H9 (cell line): ENCODE data around the gene SMC3. TPM values are rescaled to one million over a fixed set of nuclear protein-coding genes. Genes with fewer than 3 reads are reported as not detected.

Experiments used
- DNase-seq: peaks from one replicate; pipeline ENCODE4 v3.0.0-alpha.2; 2017
- H2AFZ ChIP-seq: one replicate; pipeline ENCODE4 v1.6.1; 2013; ENCODE audit warnings: mild to moderate bottlenecking, low read length, control low read depth, moderate library complexity
- H2AK5ac ChIP-seq: 2 replicates; pipeline ENCODE4 v1.6.1; 2013; ENCODE audit warnings: low read length, control low read depth, mixed read lengths; ENCODE audit not compliant: insufficient read length
- H2BK120ac ChIP-seq: one replicate; pipeline ENCODE4 v1.6.1; 2013; ENCODE audit warnings: low read depth, mild to moderate bottlenecking, low read length, control low read depth, inconsistent platforms; ENCODE audit not compliant: poor library complexity, severe bottlenecking
- H2BK12ac ChIP-seq: 2 replicates; pipeline ENCODE4 v1.6.1; 2013; ENCODE audit warnings: low read length, control low read depth, mixed read lengths, low read depth; ENCODE audit not compliant: insufficient read length
- H2BK15ac ChIP-seq: 2 replicates; pipeline ENCODE4 v1.6.1; 2013; ENCODE audit warnings: low read depth, low read length, control low read depth
- H2BK20ac ChIP-seq: one replicate; pipeline ENCODE4 v1.6.1; 2013; ENCODE audit warnings: low read depth, mild to moderate bottlenecking, low read length, control low read depth, inconsistent platforms; ENCODE audit not compliant: poor library complexity, severe bottlenecking
- H2BK5ac ChIP-seq: 2 replicates; pipeline ENCODE4 v1.6.1; 2013; ENCODE audit warnings: low read length, control low read depth, mixed read lengths; ENCODE audit not compliant: insufficient read length
- H3K14ac ChIP-seq: 2 replicates; pipeline ENCODE4 v1.6.1; 2013; ENCODE audit warnings: low read length, control low read depth; ENCODE audit not compliant: insufficient read depth
- H3K18ac ChIP-seq: 2 replicates; pipeline ENCODE4 v1.6.1; 2013; ENCODE audit warnings: low read depth, mild to moderate bottlenecking, mixed read lengths, low read length, control low read depth; ENCODE audit not compliant: insufficient read length
- H3K23ac ChIP-seq: 2 replicates; pipeline ENCODE4 v1.6.1; 2013; ENCODE audit warnings: low read length, control low read depth, mixed read lengths, low read depth; ENCODE audit not compliant: insufficient read length
- H3K23me2 ChIP-seq: 2 replicates; pipeline ENCODE4 v1.6.1; 2013; ENCODE audit warnings: low read depth, mild to moderate bottlenecking, mixed read lengths, low read length, control low read depth; ENCODE audit not compliant: insufficient read length, poor library complexity, severe bottlenecking
- H3K27ac ChIP-seq: 2 replicates; pipeline ENCODE4 v1.5.1; 2013; ENCODE audit warnings: low read length, control low read depth, mixed read lengths, low read depth; ENCODE audit not compliant: insufficient read length
- H3K27me3 ChIP-seq: 2 replicates; pipeline ENCODE4 v1.6.1; 2013; ENCODE audit warnings: low read length, control low read depth, inconsistent platforms; ENCODE audit not compliant: insufficient read depth
- H3K4ac ChIP-seq: 2 replicates; pipeline ENCODE4 v1.6.1; 2013; ENCODE audit warnings: low read depth, mild to moderate bottlenecking, control low read depth, inconsistent platforms, low read length, moderate library complexity
- H3K4me1 ChIP-seq: 2 replicates; pipeline ENCODE4 v1.6.1; 2013; ENCODE audit warnings: low read length, control low read depth, inconsistent platforms; ENCODE audit not compliant: insufficient read depth
- H3K4me2 ChIP-seq: 2 replicates; pipeline ENCODE4 v1.6.1; 2013; ENCODE audit warnings: low read length, control low read depth, mixed read lengths; ENCODE audit not compliant: insufficient read length, insufficient read depth
- H3K56ac ChIP-seq: 2 replicates; pipeline ENCODE4 v1.6.1; 2013; ENCODE audit warnings: low read depth, mild to moderate bottlenecking, mixed read lengths, low read length, control low read depth; ENCODE audit not compliant: insufficient read length
- H3K79me1 ChIP-seq: 2 replicates; pipeline ENCODE4 v1.6.1; 2013; ENCODE audit warnings: low read depth, mild to moderate bottlenecking, moderate library complexity, low read length, control low read depth, inconsistent platforms; ENCODE audit not compliant: insufficient read depth, poor library complexity, severe bottlenecking
- H3K79me2 ChIP-seq: 2 replicates; pipeline ENCODE4 v1.6.1; 2013; ENCODE audit warnings: low read length, control low read depth, inconsistent platforms; ENCODE audit not compliant: insufficient read depth
- H3K9ac ChIP-seq: 2 replicates; pipeline ENCODE4 v1.6.1; 2013; ENCODE audit warnings: low read length, control low read depth, mixed read lengths; ENCODE audit not compliant: insufficient read length; ENCODE audit errors: extremely low read depth
- H3K9me3 ChIP-seq: one replicate; pipeline ENCODE4 v1.6.1; 2013; ENCODE audit warnings: low read depth, low read length, inconsistent platforms; ENCODE audit not compliant: control insufficient read depth
- H3T11ph ChIP-seq: one replicate; pipeline ENCODE4 v1.6.1; 2013; ENCODE audit warnings: mild to moderate bottlenecking, low read length, control low read depth, inconsistent platforms
- H4K20me1 ChIP-seq: one replicate; pipeline ENCODE4 v1.6.1; 2013; ENCODE audit not compliant: control insufficient read depth, insufficient read length, insufficient read depth
- H4K5ac ChIP-seq: 2 replicates; pipeline ENCODE4 v1.6.1; 2013; ENCODE audit warnings: low read depth, mild to moderate bottlenecking, mixed read lengths, low read length, control low read depth; ENCODE audit not compliant: insufficient read length
- H4K8ac ChIP-seq: replicated peaks from 2 replicates; pipeline ENCODE4 v1.6.1; 2013; ENCODE audit warnings: low read length, control low read depth, mixed read lengths, low read depth; ENCODE audit not compliant: insufficient read length
- H4K91ac ChIP-seq: 2 replicates; pipeline ENCODE4 v1.6.1; 2013; ENCODE audit warnings: low read depth, mild to moderate bottlenecking, moderate library complexity, mixed read lengths, low read length, control low read depth; ENCODE audit not compliant: insufficient read length
- H3K27ac Mint-ChIP-seq, 3 experiments: 2 replicates in 2 of 3; 3 replicates in 1 of 3; pipeline ENCODE4 v1.8.0; 2020 to 2021; ENCODE audit warnings: mixed read lengths in 3 of 3, mild to moderate bottlenecking in 1 of 3, moderate library complexity in 1 of 3
- H3K27me3 Mint-ChIP-seq: 2 replicates; pipeline ENCODE4 v1.8.0; 2021; ENCODE audit warnings: low read depth, mild to moderate bottlenecking, moderate library complexity, mixed read lengths
- H3K36me3 Mint-ChIP-seq, 3 experiments: 2 replicates in 2 of 3; 3 replicates in 1 of 3; pipeline ENCODE4 v1.8.0; 2020 to 2021; ENCODE audit warnings: low read depth in 3 of 3, mixed read lengths in 3 of 3; ENCODE audit not compliant: insufficient read depth in 1 of 3
- H3K4me1 Mint-ChIP-seq, 2 experiments: 2 replicates each; pipeline ENCODE4 v1.8.0; 2020; ENCODE audit warnings: mixed read lengths in 2 of 2
- H3K4me3 Mint-ChIP-seq, 2 experiments: 2 replicates in 1 of 2; 3 replicates in 1 of 2; pipeline ENCODE4 v1.8.0; 2020 to 2021; ENCODE audit warnings: mild to moderate bottlenecking in 2 of 2, mixed read lengths in 2 of 2, moderate library complexity in 1 of 2
- H3K9me3 Mint-ChIP-seq, 2 experiments: 2 replicates in 1 of 2; 3 replicates in 1 of 2; pipeline ENCODE4 v1.8.0; 2020; ENCODE audit warnings: mild to moderate bottlenecking in 2 of 2, mixed read lengths in 2 of 2, moderate library complexity in 1 of 2
- WGBS: extraction: QIAGEN DNeasy Blood & Tissue Kit; methylation state at CpG from one replicate; pipeline ENCODE4 v1.1.7; 2013; ENCODE audit warnings: missing lambda C conversion rate, low lambda C conversion rate, mixed read lengths; ENCODE audit not compliant: insufficient read length; ENCODE audit errors: extremely low coverage; 5-methylcytosine and 5-hydroxymethylcytosine counted together
- total RNA-seq: library from RNA; stranded (reverse); gene quantifications from 2 replicates; pipeline ENCODE4 v1.2.1, GENCODE V29; 2021
- TF ChIP-seq, protein P1 (sequence below): fragments of 200-600 bp; sonication (generic); conservative IDR thresholded peaks from 3 replicates; pipeline ENCODE4 v1.8.0; 2021; ENCODE audit warnings: antibody characterized with exemption, mild to moderate bottlenecking

The SMC3 gene
- total RNA-seq, 1 experiment from 2014 or later = 82.4 TPM

GRCh38 chr10:110647136-110647430, 79.6 kb downstream of the SMC3 start:
- no peak overlapping the region for H3K56ac ChIP-seq
- H4K91ac ChIP-seq = no peak overlapping the region
- H3K4ac ChIP-seq = no peak overlapping the region
- H3K27me3 ChIP-seq = peaks cover 27% of the 10 kb centered on the region; the same call in 1 of the 2 replicates
- DNase-seq = no peak
- TF ChIP-seq, protein P1, sequence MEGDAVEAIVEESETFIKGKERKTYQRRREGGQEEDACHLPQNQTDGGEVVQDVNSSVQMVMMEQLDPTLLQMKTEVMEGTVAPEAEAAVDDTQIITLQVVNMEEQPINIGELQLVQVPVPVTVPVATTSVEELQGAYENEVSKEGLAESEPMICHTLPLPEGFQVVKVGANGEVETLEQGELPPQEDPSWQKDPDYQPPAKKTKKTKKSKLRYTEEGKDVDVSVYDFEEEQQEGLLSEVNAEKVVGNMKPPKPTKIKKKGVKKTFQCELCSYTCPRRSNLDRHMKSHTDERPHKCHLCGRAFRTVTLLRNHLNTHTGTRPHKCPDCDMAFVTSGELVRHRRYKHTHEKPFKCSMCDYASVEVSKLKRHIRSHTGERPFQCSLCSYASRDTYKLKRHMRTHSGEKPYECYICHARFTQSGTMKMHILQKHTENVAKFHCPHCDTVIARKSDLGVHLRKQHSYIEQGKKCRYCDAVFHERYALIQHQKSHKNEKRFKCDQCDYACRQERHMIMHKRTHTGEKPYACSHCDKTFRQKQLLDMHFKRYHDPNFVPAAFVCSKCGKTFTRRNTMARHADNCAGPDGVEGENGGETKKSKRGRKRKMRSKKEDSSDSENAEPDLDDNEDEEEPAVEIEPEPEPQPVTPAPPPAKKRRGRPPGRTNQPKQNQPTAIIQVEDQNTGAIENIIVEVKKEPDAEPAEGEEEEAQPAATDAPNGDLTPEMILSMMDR = no peak
- H3K9me3 ChIP-seq = no peaks in the 10 kb centered on the region
- H2BK120ac ChIP-seq = no peak overlapping the region
- H4K20me1 ChIP-seq = no peaks in the 10 kb centered on the region
- H2AK5ac ChIP-seq = no peak overlapping the region
- peaks cover 20 to 29% of the 10 kb centered on the region in 2 experiments for H3K4me1 Mint-ChIP-seq
- WGBS = no CpG with 5 or more reads among the region's 3 CpGs
- H4K5ac ChIP-seq = no peak overlapping the region
- H3K36me3 Mint-ChIP-seq = peaks cover 0 to 3% (median 0%) of the 10 kb centered on the region in 3 experiments; a peak in 1 of 7 replicates
- H2BK15ac ChIP-seq = no peak overlapping the region
- H3K9me3 Mint-ChIP-seq = peaks cover 0 to 2% of the 10 kb centered on the region in 2 experiments; a peak in 1 of 5 replicates
- no peak overlapping the region for H3K27ac Mint-ChIP-seq
- no peak overlapping the region for H3K23ac ChIP-seq
- no peak overlapping the region for H3K14ac ChIP-seq
- H2BK12ac ChIP-seq = no peak overlapping the region
- no peak overlapping the region for H3T11ph ChIP-seq
- H4K8ac ChIP-seq = no peak overlapping the region
- H3K79me2 ChIP-seq = no peaks in the 10 kb centered on the region
- no peaks in the 10 kb centered on the region for H3K79me1 ChIP-seq
- H3K23me2 ChIP-seq = peaks cover 17% of the 10 kb centered on the region
- no peak overlapping the region for H2BK5ac ChIP-seq
- H2AFZ ChIP-seq = no peak overlapping the region
- H3K18ac ChIP-seq = no peak overlapping the region
- no peak overlapping the region for H3K27ac ChIP-seq
- H3K4me2 ChIP-seq = no peak overlapping the region
- peaks cover 53% of the 10 kb centered on the region for H3K27me3 Mint-ChIP-seq
- H2BK20ac ChIP-seq = no peak overlapping the region
- no peak overlapping the region for H3K4me3 Mint-ChIP-seq
- H3K9ac ChIP-seq = no peak overlapping the region
- H3K4me1 ChIP-seq = peaks cover 5% of the 10 kb centered on the region; the same call in 1 of the 2 replicates
